HTERT RPE-1 (cell line): ENCODE measurements around the gene HTRA3.

Experiments
- in situ Hi-C: fragments of 300-500 bp; cut with MboI; formaldehyde crosslinking; loops from 4 replicates; pipeline ENCODE4 v1.14.3; 2020; ENCODE audit warnings: low sequenced_read_pairs

The HTRA3 gene

GRCh38 chr4:8322794-8323704, 53.5 kb downstream of the HTRA3 start:
- in situ Hi-C loops, result no loop called here

GRCh38 chr4:8323947-8324555, 54.5 kb downstream of the HTRA3 start:
- in situ Hi-C loops, result no loop called here

GRCh38 chr4:8324640-8325239, 55.2 kb downstream of the HTRA3 start:
- in situ Hi-C loops, result no loop called here

GRCh38 chr4:8325291-8325973, 55.9 kb downstream of the HTRA3 start:
- in situ Hi-C loops, result no loop called here

GRCh38 chr4:8326206-8326605, 56.7 kb downstream of the HTRA3 start:
- in situ Hi-C loops, result no loop called here

GRCh38 chr4:8328456-8328855, 58.9 kb downstream of the HTRA3 start:
- in situ Hi-C loops, result no loop called here

- in situ Hi-C loops, result no loop called here
Measured at GRCh38 chr4:8328866-8329559, 59.5 kb downstream of the HTRA3 start.

- in situ Hi-C loops, result no loop called here
Measured at GRCh38 chr4:8329560-8329858, 60.0 kb downstream of the HTRA3 start.

GRCh38 chr4:8329859-8330761, 60.6 kb downstream of the HTRA3 start:
- in situ Hi-C loops, result no loop called here

- in situ Hi-C loops, result no loop called here
Measured at GRCh38 chr4:8330821-8331574, 61.4 kb downstream of the HTRA3 start.

- in situ Hi-C loops, result no loop called here
Measured at GRCh38 chr4:8331575-8331955, 62.0 kb downstream of the HTRA3 start.

GRCh38 chr4:8332038-8332857, 62.7 kb downstream of the HTRA3 start:
- in situ Hi-C loops, result no loop called here

- in situ Hi-C loops, result no loop called here
Measured at GRCh38 chr4:8332891-8333331, 63.4 kb downstream of the HTRA3 start.

- in situ Hi-C loops, result no loop called here
Measured at GRCh38 chr4:8333726-8334460, 64.3 kb downstream of the HTRA3 start.

GRCh38 chr4:8334786-8335460, 65.4 kb downstream of the HTRA3 start:
- in situ Hi-C loops, result no loop called here

GRCh38 chr4:8335848-8336247, 66.3 kb downstream of the HTRA3 start:
- in situ Hi-C loops, result no loop called here

- in situ Hi-C loops, result no loop called here
Measured at GRCh38 chr4:8336412-8337075, 67.0 kb downstream of the HTRA3 start.
